Measurements from ENCODE around the gene C3.
"Not testable (repeated sequence)": the region's sequence is repeated elsewhere in the genome, so short reads cannot be mapped to it uniquely, and the experiment has no call there.

The C3 gene

DNA sequence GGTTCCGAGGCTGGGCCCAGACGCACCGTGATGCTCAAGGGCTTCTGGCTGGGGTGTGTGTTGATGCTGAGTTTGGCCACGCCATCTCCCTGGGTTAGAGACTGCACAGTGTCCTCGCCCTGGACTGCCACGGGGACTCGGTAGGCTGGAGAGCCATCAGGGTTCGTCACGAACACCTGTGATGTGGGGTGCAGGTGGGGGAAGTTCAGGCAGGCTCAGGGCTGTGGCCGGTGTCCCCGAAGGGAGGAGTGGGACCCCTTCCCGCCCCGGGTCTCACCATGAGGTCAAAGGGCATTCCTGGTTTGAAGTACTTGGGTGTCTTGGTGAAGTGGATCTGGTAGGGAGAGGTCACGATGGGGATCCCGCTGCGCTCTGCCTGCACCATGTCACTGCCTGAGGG, 8.2 kb downstream of the C3 start:
- DNase-seq, result no peak

DNA sequence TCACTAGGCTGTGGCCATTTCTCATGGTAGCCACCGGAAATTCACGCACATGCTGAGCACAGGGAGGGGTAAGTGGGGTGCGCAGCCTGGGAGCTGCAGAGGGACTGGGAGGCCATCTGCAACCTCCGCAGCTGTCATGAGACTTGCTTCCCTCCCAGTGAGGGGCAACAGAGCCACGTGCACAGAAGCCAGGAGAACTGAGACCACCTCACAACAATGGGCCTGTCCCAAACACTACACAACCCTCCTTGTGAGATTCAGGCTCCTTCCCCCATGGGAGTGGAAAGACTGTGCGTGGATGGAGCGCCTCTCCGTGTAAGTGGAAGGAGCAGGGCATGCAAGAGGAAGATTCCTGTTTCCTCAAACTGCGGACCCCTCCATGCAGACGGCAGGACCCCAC, 8.8 kb downstream of the C3 start:
- DNase-seq, result no peak

DNA sequence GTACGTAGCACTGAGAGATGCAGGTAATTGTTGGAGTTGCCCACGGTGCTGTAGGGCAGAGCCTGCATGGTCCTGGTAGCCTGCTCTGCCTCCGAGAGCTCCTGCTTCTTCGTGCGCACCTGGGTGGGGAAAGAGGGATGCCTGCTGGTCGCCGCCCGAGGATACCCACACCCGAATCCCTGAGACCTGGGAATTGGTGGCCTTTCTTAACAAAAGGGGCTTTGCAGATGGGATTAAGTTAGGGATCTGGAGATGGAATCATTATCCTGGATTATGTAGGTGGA, 9.4 kb downstream of the C3 start:
- DNase-seq, result no peak

DNA sequence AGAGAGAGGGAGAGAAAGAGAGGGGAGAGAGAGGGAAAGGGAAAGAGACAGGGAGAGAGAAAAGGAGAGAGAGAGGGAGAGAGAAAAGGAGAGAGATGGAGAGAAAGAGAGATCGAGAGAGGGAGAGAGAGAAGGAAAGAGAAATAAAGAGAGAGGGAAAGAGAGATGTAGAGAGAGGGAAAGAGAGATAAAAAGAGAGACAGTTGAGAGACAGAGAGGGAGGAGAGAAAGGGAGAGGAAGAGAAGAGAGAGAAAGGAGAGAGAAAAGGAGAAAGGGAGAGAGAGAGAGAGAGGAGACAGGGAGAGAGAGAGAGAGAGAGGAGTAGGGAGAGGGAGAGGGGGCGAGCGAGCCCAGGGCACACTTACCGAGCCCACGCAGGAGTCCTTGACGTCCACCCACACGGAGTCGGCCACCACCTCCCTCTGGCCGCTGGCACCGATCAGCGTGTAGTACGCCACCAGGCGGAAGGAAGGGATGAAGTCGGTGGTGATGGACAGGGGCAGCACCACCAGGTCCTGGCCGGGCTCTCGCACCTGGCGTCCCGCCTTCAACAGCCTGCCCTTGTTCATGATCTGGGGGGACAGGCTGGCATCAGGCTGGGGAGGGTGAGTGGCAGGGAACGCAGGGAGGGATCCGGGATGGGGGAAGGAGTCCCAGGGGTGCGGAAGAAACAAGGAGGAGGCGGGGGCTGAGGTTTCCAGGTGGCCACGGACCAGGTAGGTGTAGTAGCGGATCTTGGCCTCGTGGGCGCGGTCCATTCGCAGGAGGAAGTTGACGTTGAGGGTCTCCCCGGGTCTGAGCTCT, 10.0 kb downstream of the C3 start:
- no peak for DNase-seq

DNA sequence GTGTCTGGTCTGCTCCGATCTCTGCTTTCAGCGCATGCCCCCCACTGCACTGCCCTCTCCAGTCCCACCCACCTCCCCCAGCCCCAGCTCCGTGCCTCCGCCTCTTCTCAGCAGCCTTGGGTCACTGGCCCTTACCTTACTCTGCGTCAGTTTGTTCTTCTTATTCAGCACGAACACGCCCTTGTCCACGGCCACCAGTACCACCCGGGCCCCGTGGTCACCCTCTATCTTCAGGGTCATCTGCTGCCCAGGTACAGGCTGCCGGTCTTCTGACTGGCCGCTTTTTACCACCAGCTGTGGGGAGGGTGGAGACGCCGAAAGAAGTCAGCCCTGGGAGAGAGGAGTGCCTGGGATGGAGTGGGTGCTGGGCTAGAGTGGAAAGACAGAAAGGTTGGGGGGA, 10.9 kb downstream of the C3 start:
- no peak for DNase-seq

DNA sequence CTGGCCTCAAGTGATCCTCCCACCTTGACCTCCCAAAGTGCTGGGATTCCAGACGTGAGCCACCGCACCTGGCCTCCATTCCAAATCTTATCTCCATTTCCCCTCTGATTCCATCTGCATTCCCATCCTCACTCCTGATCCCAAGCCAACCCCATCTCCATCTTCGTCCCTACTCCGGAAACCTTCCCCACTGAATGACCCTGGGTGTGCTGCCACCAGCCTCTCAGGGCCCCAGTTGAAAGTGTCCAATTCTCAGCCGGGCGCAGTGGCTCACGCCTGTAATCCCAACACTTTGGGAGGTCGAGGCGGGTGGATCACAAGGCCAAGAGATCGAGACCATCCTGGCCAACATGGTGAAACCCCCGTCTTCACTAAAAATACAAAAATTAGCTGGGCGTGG, 11.5 kb downstream of the C3 start:
- not testable (repeated sequence) for DNase-seq

DNA sequence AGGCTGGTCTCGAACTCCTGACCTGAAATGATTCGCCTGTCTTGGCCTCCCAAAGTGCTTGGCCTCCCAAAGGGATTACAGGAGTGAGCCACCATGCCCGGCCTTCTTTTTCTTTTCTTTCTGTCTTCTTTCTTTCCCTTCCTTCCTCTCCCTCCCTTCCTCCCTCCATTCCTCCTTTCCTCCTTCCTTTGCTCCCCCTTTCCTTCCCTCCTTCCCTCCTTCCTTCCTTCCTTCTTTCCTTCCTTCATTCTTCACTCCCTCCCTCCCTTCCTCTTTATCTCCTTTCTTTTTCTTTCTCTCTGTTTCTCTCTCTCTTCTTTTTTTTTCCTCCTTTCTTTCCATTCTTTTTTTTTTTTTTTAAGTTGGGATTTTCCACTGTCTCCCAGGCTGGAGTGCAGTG, 12.1 kb downstream of the C3 start:
- no peak for DNase-seq

DNA sequence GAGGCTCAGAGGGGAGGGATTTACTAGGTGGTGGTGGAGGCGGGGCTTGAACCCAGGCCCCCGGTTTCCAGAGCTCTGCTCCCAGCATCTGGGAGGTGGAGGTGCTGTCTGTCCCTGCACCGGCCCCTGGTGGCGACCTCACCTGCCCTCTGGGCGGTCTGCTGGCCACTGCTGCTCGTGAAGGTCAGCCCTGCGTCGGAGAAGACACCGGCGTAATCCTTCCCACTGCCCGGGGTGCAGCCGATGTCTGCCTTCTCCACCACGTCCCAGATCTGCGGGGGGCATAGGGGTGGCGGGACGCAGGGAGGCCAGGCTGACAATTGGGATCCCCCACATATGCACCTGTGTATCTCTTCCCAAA, 12.8 kb downstream of the C3 start:
- no peak for DNase-seq

DNA sequence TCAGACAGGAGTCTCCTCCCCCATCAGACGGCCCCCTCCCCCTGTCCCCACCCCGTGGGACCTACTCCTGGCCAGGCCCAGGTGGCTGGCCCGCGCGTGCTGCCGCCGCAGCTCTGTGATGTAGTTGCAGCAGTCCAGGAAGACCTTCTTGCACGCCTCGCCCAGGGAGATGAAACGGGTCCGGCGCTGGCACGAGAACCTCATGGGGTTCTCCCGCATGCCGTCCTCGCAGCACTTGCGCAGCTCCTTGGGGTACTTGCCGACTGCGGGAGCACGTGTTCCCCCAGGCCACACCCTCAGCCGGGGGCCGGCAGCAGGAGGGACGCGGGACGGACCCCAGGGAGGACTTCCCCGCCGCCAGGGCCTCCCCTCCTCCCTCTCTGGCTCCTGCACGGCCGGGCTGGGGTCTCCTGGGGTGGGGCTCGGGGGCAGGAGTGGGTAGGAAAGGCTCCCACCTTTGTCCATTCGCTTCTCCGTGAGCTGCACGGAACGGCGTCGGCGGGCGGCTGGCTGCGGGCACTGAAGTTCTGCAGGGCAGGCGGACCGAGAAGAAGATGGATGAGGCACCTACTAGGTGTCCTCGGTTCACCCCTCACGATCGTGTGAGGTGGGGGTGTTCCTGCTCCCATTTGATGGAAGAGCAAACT, 13.3 kb downstream of the C3 start:
- no peak for DNase-seq

DNA sequence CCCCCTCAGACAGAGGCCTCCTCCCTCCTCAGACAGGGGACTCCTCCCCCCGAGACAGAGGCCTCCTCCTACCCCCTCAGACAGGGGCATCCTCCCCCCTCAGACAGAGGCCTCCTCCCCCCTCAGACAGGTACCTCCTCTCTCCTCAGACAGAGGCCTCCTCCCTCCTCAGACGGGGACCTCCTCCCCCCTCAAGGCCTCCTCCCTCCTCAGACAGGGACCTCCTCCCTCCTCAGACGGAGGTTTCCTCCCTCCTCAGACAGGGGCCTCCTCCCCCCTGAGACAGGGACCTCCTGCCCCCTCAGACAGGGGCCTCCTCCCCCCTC, 13.9 kb downstream of the C3 start:
- DNase-seq, result no peak

DNA sequence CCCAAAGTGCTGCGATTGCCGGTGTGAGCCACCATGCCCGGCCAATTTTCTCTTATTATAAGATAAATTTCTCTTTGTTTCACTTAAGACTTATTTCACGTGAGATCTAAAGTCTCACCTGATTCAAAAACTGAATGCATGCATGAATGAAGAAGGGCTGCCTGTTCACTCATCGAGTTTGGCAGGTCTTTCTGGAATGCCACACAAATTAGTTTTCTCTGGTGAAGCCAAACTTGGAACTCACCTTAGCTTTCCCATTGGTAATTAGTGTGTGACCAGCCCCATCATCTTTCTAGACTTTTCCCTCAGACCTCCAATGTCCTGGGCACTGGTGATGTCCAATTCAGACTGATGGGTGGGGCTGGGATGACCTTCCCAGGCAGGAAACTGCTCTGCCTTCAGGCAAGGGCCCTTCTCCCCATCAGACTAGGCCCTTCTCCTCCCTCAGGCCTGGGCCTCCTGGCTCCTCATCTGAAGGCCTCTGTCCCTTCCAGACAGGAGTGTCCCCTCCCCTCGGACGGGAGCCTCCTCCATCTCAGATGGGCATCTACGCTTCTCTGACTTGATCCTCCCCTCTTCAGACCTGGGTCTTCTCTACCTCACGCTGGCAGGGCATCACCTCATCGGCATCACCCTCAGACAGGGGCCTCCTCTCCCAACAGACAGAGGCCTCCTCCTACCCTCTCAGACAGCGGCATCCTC, 14.4 kb downstream of the C3 start:
- DNase-seq, result no peak

DNA sequence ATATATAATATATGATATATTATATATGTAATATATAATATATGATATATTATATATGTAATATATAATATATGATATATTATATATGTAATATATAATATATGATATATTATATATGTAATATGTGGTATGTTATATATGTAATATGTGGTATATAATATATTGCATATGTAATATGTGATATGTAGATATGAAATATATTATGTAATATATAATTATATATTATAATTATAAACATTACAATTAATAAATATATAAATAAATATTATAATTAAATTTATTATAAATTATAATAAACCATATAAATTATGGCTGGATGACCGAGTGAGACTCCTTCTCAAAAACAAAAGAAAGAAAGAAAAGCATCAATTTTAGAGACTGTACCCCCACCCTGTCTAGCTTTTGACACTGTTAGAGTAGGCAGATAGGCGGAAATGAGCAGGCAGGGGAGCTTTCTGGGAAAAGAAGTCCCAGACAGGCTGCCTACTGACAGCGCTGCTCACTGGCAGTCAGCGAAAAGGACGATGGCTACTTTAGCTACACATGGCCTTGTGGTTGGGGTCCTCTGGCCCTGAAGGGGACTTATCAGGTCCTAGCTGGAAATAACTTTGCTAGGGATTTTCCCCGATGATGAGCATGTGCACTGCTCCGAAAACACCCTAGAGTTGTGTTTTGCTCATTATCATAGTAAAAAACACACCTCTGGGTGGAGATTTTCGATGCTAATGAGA, 19.7 kb downstream of the C3 start:
- DNase-seq, result no peak

DNA sequence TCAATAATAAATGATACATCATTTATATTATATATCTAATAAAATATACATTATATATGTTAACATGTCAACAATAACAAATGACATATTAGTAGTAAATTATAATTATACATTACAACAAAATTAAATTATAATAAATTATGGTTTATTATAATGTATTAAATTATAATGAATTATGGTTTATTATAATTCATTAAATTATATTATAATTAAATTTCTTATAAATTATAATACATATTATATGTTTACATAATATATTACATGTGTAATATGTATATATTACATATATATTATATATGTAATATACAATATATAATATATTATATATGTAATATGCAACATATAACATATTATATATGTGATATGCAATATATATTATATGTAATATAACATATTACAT, 20.5 kb downstream of the C3 start:
- no peak for DNase-seq

DNA sequence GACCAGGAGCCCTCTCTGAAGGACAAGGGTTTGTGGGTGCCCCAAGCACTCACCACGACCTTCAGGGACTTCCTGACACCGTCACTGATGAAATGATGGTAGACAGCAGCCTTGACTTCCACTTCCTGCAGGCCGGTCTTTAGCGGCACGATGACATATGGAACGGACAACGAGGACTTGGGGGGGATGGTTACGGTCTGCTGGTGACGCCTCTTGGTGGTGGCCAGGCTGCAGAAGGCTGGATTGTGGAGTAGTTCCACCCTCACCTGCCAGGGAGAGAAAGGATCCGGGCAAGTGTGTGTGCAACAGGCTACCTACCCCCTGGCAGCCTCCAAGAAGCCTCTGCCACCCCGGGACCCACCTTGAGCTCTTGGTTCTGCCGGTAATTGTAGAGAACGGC, 23.2 kb downstream of the C3 start:
- no peak for DNase-seq

DNA sequence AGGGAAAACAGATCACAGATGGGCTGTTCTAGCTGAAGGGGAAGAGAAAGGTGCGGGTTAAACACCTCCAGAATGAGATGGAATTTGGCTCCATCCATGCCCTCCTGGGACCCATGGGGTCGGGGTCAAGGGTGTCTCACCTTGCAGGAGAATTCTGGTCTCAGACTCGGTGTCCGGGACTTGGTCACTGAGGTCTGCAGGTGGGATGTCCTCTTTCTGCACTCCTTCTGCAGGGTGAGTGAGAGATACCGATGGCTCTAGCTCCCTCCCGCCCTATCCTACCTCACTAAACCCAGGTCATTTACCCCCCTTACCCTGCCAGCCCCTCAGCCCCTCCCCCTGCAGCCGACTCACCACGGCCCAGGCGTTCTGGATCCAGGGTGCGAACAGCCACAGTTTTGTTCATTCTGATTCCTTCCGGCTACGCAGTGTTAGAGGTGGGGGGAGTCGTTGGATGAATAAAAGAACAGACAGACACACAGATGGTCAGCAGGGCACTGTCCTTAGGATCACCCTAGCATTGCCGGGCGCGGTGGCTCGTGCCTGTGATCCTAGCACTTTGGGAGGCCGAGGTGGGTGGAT, 24.1 kb downstream of the C3 start:
- DNase-seq, result no peak

DNA sequence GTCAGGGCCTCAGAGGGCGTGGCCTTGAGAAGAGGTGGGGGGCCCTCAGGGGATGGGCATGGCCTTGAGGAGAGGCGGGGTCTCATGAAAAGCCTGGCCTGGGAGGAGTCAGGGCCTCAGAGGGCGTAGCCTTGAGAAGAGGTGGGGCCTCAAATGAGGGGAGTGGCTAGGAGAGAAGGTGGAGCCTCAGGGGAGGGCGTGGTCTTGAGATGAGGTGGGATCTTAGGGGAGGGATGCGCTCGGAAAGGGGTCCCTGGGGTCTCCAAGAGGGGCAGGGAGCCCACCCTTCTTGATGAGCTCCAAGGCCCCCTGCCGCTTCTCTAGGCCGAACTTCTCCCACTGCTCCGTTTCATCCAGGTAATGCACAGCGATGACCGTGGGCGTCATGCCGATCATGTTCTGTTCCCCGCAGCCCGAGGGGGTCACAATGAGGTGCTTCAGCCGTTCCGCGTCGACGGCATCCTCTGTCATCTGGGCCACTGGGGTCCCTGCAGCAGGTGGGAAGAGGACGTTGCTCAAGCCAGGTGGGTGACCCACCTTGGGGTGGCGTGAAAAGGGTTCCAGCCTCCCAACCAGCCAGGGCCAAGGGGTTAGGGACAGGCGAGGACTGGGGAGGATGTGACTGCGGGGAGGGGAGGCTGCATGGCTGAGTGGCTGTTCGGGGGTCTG, 26.2 kb downstream of the C3 start:
- no peak for DNase-seq

DNA sequence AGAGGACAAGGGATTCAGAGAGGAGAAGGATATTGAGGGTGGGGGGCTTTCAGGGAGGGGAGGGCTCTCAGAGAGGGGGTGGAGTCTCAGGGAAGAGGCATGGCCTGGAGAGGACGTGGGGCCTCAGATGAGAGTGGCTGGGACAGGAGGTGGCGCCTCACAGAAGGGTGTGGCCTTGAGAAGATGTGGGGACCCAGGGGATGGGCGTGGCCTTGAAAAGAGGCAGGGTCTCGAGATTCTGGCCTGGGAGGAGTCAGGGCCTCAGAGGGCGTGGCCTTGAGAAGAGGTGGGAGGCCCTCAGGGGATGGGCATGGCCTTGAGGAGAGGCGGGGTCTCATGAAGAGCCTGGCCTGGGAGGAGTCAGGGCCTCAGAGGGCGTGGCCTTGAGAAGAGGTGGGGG, 26.8 kb downstream of the C3 start:
- no peak for DNase-seq

DNA sequence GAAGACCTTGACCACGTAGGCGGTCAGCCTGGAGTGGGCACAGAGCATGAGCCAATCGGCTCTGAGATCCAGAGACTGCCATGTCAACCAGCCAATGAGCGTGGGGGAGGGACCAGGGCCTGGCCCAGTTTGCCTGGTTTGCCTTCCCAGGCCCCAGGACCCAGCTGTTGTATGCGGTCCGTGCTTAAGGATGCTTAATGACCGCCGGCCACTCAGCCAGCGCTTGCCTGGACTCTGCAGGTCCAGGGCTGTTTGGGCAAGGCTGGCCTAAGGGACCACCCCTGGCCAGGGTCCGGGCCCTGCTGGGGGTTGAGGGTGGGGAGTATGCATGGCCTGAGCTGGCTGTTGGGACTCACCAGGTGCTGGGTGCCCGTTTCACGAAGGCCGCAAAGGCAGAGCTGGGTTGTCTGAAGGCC, 27.4 kb downstream of the C3 start:
- DNase-seq, result no peak

DNA sequence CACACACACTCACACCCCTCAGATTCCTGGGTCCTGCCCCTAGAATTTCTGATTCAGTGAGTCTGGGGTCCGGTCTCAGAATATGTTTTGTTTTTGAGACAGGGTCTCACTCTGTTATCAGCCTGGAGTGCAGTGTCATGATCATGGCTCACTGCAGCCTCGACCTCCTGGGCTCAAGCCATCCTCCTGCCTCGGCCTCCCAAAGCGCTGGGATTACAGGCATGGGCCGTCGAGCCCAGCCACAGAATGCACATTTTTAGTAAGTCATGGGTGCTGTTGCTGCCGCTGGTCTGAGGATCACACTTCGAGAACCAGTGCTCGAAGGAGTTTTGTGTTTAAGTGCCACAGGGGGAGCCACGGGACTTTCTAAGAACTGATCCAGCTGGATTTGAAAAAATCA, 28.4 kb downstream of the C3 start:
- no peak for DNase-seq

DNA sequence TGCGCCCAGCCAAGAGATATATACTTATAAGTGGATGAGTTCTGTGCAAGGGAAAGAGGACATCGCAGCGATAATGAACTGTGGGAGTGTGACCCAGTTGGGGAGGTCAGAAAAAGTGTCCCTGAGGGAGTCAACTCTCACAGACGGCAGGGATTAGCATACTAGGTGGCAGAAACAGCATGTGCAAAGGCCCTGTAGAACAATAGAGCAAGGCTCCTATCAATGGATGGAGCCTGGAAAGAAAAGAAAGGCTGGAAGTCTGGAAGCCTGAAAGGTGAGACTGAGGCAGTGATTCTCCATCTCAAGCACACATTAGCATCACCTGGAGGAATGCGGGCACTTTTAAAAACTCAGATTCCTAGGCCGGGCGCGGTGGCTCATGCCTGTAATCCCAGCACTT, 29.1 kb downstream of the C3 start:
- no peak for DNase-seq

DNA sequence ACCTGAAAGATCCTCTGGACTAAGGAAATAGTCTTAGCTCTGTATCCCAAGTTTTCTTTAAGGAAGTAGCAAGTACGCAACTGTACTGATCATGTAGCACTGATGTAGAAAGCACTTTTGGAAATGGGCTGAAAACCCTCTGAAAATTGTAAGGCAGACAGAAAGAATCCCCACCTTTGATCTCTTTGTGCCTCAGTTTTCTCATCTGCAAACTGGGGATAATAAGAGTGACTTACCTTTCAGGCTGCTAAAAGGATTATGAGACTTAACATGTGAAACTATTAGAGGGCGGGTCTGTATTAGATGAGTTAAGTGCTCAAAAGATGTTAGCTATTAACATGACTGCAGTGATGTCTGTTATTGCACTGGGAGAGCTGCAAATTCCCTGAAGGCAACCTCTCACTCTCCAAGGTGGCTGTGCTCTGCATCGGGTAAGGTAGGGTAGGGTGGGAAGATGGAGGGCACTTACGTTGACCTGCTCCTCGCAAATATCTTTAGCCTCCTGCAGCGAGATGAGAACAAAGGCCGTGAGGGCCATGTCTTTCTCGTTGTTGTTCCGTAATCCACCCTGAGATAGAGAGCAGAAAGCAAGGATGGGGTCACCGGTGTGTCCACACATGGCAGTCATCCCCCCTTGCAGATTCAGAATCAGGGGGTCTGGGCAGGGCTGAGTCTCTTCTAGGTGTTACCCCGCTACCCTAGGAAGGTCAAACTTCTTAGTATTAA, 30.1 kb downstream of the C3 start:
- no peak for DNase-seq

DNA sequence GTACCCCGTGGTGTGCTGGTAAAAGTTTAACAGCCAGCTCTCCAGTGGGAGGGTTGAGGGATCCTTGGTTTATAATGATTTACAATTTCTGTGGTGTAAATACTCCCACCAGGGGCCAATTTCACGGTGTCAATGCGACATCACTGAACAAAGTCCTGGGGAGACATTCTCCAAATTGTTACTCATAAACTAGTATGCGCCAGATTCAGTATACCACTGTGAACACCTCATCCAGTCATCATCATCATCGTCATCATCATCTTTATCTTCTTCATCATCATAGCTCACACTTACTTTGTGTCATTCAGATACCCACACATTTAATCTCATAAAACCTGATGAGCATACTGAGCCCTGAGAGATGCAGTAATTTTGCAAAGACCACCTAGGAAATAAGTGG, 33.3 kb downstream of the C3 start:
- DNase-seq, result no peak

DNA sequence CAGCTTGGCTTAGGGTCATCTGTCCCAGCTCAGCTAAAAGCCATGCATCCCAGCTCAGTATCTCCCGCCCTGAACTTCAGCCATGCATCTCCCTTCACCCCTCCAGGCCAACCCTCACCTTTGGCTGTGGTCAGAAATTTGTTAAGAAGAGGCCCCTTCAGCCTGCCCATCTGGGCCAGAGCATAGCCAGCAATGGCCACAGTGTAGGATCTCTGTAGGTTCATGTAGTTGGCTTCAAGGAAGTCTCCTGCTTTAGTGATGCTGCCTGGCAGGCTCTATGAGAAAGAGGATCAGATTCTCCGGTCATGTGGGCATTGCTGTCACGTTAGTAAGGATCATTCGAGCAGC, 33.8 kb downstream of the C3 start:
- DNase-seq, result no peak
